Keratinocyte (primary cell): Measurements from ENCODE around the gene FKBP14. TPM values are rescaled to one million over a fixed set of nuclear protein-coding genes. Genes with fewer than 3 reads are reported as not detected.
A peak's percentile ranks its signal among the peaks of the same experiment; 100 is the strongest.

Source experiments
- DNase-seq: peaks from one replicate; pipeline ENCODE4 v3.0.0-alpha.2; 2011; ENCODE audit warnings: low read depth, missing footprints, low spot score
- FAIRE-seq: peaks from 2 replicates; lab custom pipeline; 2011; peaks lifted over from hg19 to GRCh38; lab: Jason Lieb, UNC
- H2AFZ ChIP-seq: 2 replicates; pipeline ENCODE4 v1.6.0; 2012; ENCODE audit warnings: low read length, control low read depth, inconsistent platforms; ENCODE audit not compliant: control insufficient read depth
- H3K27ac ChIP-seq: 2 replicates; pipeline ENCODE4 v1.5.1; 2011; ENCODE audit warnings: low read length; ENCODE audit not compliant: control insufficient read depth, insufficient read depth
- H3K27me3 ChIP-seq: 3 replicates; pipeline ENCODE4 v1.6.0; 2011; ENCODE audit warnings: low read length; ENCODE audit not compliant: control insufficient read depth, insufficient read depth; ENCODE audit errors: extremely low read depth
- H3K36me3 ChIP-seq, 2 experiments: 2 replicates in 1 of 2; 3 replicates in 1 of 2; pipeline ENCODE4 v1.5.1; 2011; ENCODE audit warnings: low read length in 2 of 2, mild to moderate bottlenecking in 1 of 2; ENCODE audit not compliant: control insufficient read depth in 2 of 2, insufficient read depth in 2 of 2; ENCODE audit errors: extremely low read depth in 1 of 2
- H3K4me1 ChIP-seq: 3 replicates; pipeline ENCODE4 v1.5.1; 2011; ENCODE audit warnings: low read length; ENCODE audit not compliant: control insufficient read depth, insufficient read depth; ENCODE audit errors: extremely low read depth
- H3K4me2 ChIP-seq: 3 replicates; pipeline ENCODE4 v1.6.0; 2011; ENCODE audit warnings: low read depth, low read length; ENCODE audit not compliant: control insufficient read depth, insufficient read depth; ENCODE audit errors: extremely low read depth
- H3K4me3 ChIP-seq, 3 experiments: fragments of 200-600 bp in 1 of 3; sonication (generic) in 1 of 3; 2 replicates in 2 of 3; 3 replicates in 1 of 3; pipeline ENCODE4 v1.5.1; 2011 to 2016; ENCODE audit warnings: low read length in 3 of 3, mild to moderate bottlenecking in 3 of 3, control low read depth in 2 of 3, inconsistent platforms in 1 of 3, low read depth in 1 of 3, mixed read lengths in 1 of 3, mixed run types in 1 of 3, moderate library complexity in 1 of 3; ENCODE audit not compliant: control insufficient read depth in 2 of 3, insufficient read depth in 2 of 3; ENCODE audit errors: extremely low read depth in 1 of 3
- H3K79me2 ChIP-seq: 2 replicates; pipeline ENCODE4 v1.6.0; 2012; ENCODE audit warnings: low read length; ENCODE audit not compliant: control insufficient read depth, insufficient read depth
- H3K9ac ChIP-seq: 3 replicates; pipeline ENCODE4 v1.6.0; 2011; ENCODE audit warnings: low read length; ENCODE audit not compliant: control insufficient read depth, insufficient read depth; ENCODE audit errors: extremely low read depth
- H3K9me1 ChIP-seq: 3 replicates; pipeline ENCODE4 v1.6.0; 2011; ENCODE audit warnings: low read length; ENCODE audit not compliant: control insufficient read depth, insufficient read depth; ENCODE audit errors: extremely low read depth
- H3K9me3 ChIP-seq: 2 replicates; pipeline ENCODE4 v1.5.1; 2012; ENCODE audit warnings: low read depth, low read length; ENCODE audit not compliant: control insufficient read depth
- H4K20me1 ChIP-seq: 3 replicates; pipeline ENCODE4 v1.6.0; 2011; ENCODE audit warnings: low read length; ENCODE audit not compliant: control insufficient read depth, insufficient read depth; ENCODE audit errors: extremely low read depth
- EZH2 ChIP-seq: IDR thresholded peaks from one replicate; pipeline ENCODE4 v1.6.1; 2012; ENCODE audit warnings: inconsistent platforms, mild to moderate bottlenecking, low read length, moderate library complexity
- dilution Hi-C: fragments of 300-500 bp; cut with MboI; formaldehyde crosslinking; loops from one replicate; pipeline ENCODE4 v1.7.0; 2020; ENCODE audit warnings: low sequenced_read_pairs; ENCODE audit not compliant: extremely low pct_ligation_motif_present
- polyA plus RNA-seq, 5 experiments: library from polyadenylated mRNA; depleted of rRNA in 3 of 5; stranded (reverse) in 3 of 5; stranded (forward) in 1 of 5; unstranded in 1 of 5; fragments of >200 nt; gene quantifications; 1 replicate in 1 of 5; 2 replicates in 3 of 5; 3 replicates in 1 of 5; pipeline versions ENCODE4 v1.2.1 to v1.2.3, GENCODE V29; 2011 to 2012; ENCODE audit warnings: missing spikeins in 2 of 5, low read depth in 1 of 5, low replicate concordance in 1 of 5
- TF ChIP-seq, protein P1 (sequence below), 3 experiments: IDR thresholded peaks in 1 of 3; conservative IDR thresholded peaks in 1 of 3; optimal IDR thresholded peaks in 1 of 3; 2 replicates in 2 of 3; 3 replicates in 1 of 3; pipeline versions ENCODE3 to v1.5.1; 2011; ENCODE audit warnings: low read length in 3 of 3, mild to moderate bottlenecking in 3 of 3, moderate library complexity in 2 of 3, control low read depth in 1 of 3, inconsistent platforms in 1 of 3; ENCODE audit not compliant: insufficient read depth in 2 of 3; ENCODE audit errors: extremely low read depth in 1 of 3

Gene FKBP14
- polyA plus RNA-seq, 1 donor (not counting 4 experiments of a cell fraction or from before 2014, with no cell fraction given) = 24.5 TPM

DNA sequence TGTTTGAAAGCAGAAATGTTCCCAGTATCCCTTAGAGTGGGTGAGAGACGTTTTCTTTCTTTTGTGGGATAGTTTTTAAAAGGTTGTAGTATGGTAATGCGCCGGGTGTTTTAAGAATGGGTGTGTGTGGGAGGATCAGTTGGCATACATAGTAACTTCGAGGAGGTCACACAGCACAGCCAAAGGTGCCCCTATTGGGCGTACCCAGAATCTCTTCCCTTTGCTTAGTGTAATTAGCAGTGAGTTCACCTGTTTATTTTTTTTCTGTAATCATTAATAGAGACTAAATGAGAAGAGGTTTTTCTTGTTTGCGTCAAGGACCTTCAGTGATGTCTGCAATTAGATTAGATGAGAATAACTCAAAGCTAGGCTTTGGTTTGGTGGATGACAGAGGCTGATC is 3.2 kb upstream of the FKBP14 start:
- DNase-seq = no peak
- TF ChIP-seq EZH2 = no peak
- TF ChIP-seq, protein P1, sequence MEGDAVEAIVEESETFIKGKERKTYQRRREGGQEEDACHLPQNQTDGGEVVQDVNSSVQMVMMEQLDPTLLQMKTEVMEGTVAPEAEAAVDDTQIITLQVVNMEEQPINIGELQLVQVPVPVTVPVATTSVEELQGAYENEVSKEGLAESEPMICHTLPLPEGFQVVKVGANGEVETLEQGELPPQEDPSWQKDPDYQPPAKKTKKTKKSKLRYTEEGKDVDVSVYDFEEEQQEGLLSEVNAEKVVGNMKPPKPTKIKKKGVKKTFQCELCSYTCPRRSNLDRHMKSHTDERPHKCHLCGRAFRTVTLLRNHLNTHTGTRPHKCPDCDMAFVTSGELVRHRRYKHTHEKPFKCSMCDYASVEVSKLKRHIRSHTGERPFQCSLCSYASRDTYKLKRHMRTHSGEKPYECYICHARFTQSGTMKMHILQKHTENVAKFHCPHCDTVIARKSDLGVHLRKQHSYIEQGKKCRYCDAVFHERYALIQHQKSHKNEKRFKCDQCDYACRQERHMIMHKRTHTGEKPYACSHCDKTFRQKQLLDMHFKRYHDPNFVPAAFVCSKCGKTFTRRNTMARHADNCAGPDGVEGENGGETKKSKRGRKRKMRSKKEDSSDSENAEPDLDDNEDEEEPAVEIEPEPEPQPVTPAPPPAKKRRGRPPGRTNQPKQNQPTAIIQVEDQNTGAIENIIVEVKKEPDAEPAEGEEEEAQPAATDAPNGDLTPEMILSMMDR (optimal IDR thresholded peaks at IDR 0.05 in 1 of 3, IDR thresholded peaks at IDR 0.05 in 1 of 3, conservative IDR thresholded peaks at IDR 0.05 in 1 of 3; ENCODE audit: extremely low read depth in 1 of 3, insufficient read depth in 2 of 3, low read length in 3 of 3) = peak in 1 of 3 experiments; percentile 2
- H3K9ac ChIP-seq = peak overlapping the region; percentile 83
- no peaks in the 10 kb centered on the region for H3K27me3 ChIP-seq
- H3K36me3 ChIP-seq = no peaks in the 10 kb centered on the region
- H3K9me1 ChIP-seq = no peaks in the 10 kb centered on the region
- peak overlapping the region; percentile 86 to 99 (median 96) for H3K4me3 ChIP-seq
- FAIRE-seq = no peak
- H3K9me3 ChIP-seq = no peaks in the 10 kb centered on the region
- H3K79me2 ChIP-seq = peaks cover 56% of the 10 kb centered on the region
- dilution Hi-C loops = no loop called here
- H3K27ac ChIP-seq = no peak overlapping the region
- peak overlapping the region; percentile 77 for H3K4me2 ChIP-seq
- peaks cover 22% of the 10 kb centered on the region for H3K4me1 ChIP-seq
- no peak overlapping the region for H2AFZ ChIP-seq
- H4K20me1 ChIP-seq = no peaks in the 10 kb centered on the region

DNA sequence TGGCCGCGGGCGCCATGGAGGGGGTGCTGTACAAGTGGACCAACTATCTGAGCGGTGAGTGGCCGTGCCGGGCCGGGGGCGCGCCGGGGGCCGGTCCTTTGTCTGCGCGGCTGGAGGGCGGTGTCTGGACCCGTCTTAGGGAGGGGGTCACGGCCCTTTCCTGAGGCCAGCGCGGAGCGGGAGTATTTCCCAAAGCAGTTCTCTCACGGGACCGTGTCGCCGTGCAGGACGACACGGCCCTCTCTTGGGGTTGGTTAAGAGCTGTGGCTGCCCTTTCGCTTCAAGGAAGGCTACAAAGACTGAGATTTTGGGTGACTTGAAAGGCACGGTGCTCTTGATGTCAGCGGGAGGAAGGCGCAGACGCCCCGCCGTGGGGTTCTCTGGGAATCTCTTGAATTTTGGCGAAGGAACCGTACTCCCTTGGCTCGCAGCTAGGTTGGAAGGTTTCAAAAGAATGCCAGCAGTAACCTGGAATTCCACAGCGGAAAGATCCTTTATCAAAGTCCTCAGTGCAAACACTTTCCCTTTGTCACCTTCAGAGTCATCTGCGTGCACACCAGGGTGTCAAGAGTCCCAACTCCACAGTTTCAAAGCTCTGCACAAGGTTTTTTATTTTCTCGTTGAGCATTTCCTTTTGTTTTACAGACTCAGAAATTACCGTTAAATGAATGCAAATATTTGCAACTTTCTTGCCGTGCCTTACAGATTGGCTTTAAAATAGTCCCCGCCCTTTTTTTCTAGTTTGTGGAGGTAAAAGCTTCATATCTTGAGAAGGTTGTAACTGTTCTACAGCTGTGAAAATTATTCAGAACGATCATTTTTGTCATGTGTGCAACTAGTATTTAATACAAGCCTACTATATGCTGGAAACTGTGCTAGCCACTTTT is 2.5 kb upstream of the FKBP14 start:
- Histone ChIP-seq H3K36me3 (no peaks in the 10 kb centered on the region), H2AFZ (peak overlapping the region; percentile 82), H3K79me2 (peaks cover 58% of the 10 kb centered on the region), H3K27ac (peak overlapping the region; percentile 81), H3K9ac (peak overlapping the region; percentile 83), H3K9me1 (no peaks in the 10 kb centered on the region), H3K27me3 (no peaks in the 10 kb centered on the region), H4K20me1 (no peaks in the 10 kb centered on the region), H3K9me3 (no peaks in the 10 kb centered on the region), H3K4me1 (peaks cover 22% of the 10 kb centered on the region), H3K4me3 (peak overlapping the region; percentile 86 to 99 (median 96)), H3K4me2 (peak overlapping the region; percentile 77)
- dilution Hi-C loops = no loop called here
- TF ChIP-seq EZH2 = no peak
- TF ChIP-seq, protein P1 (optimal IDR thresholded peaks at IDR 0.05 in 1 of 3, IDR thresholded peaks at IDR 0.05 in 1 of 3, conservative IDR thresholded peaks at IDR 0.05 in 1 of 3; ENCODE audit: extremely low read depth in 1 of 3, insufficient read depth in 2 of 3, low read length in 3 of 3) = no peak
- DNase-seq = no peak
- peak; percentile 23 for FAIRE-seq
